ENCODE measurements around the gene SSH2. TPM values are rescaled to one million over a fixed set of nuclear protein-coding genes. Genes with fewer than 3 reads are reported as not detected.

The SSH2 gene
- total RNA-seq, 2 experiments from 2014 or later = 37.5 to 43.5 TPM

DNA sequence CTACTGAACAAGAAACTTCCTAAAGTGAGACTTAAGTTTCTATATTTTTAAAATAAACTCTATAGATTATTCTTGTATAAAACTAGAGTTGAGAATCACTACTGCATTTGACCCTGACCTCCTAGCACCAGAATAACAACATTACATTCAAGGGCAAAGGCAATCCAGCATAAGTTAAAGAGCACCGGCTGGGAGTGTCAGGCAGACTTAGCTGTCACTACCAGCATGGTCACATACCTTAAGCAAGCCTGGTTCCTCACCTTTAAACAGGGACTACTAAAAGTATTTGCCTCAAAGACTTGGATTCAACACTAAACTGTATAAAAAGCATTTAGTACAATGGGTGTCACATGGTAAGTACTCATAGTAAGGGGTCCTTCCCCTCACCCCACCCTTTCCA is 90.4 kb downstream of the SSH2 start:
- H3K9me3 Mint-ChIP-seq = no peaks in the 10 kb centered on the region
- no peak for DNase-seq
- H3K4me1 Mint-ChIP-seq (ENCODE audit: low read depth) = peaks cover 2% of the 10 kb centered on the region
- ChIA-PET POLR2A (interaction anchor here (1.9 kb wide), 1 partner anchor 10 kb away, joined by 5 read pairs; no protein-coding TSS in a partner anchor), CTCF (no interaction called here)
- TF ChIP-seq, protein P1, sequence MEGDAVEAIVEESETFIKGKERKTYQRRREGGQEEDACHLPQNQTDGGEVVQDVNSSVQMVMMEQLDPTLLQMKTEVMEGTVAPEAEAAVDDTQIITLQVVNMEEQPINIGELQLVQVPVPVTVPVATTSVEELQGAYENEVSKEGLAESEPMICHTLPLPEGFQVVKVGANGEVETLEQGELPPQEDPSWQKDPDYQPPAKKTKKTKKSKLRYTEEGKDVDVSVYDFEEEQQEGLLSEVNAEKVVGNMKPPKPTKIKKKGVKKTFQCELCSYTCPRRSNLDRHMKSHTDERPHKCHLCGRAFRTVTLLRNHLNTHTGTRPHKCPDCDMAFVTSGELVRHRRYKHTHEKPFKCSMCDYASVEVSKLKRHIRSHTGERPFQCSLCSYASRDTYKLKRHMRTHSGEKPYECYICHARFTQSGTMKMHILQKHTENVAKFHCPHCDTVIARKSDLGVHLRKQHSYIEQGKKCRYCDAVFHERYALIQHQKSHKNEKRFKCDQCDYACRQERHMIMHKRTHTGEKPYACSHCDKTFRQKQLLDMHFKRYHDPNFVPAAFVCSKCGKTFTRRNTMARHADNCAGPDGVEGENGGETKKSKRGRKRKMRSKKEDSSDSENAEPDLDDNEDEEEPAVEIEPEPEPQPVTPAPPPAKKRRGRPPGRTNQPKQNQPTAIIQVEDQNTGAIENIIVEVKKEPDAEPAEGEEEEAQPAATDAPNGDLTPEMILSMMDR (IDR thresholded peaks at IDR 0.05) = no peak
- no peak overlapping the region for H3K27ac Mint-ChIP-seq
- no peaks in the 10 kb centered on the region for H3K36me3 Mint-ChIP-seq (ENCODE audit: low read depth)
- intact Hi-C loops (cut with micrococcal nuclease) = no loop called here
- no peak overlapping the region for H3K4me3 Mint-ChIP-seq
- no peaks in the 10 kb centered on the region for H3K27me3 Mint-ChIP-seq
- ATAC-seq = no peak

DNA sequence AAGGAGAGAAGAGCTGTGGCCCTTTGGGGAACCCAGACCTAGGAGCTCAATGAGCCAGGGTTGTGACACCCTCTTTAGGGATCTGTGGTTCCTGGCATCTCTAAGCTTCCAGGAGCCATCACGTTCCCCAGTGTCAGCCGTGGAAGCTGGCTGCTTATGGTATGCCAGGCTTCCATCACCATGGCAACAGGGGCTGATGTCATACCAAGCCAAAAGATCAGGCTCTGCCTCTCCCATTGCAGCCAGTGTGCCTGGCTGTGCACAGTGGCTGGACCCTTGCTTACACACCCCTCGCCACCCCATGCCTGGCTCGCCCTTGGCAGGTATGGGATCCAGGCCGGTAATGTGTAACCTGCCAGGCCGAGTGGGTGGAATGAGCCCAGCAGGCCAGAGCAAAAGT is 91.1 kb downstream of the SSH2 start:
- intact Hi-C loops (cut with micrococcal nuclease) = no loop called here

DNA sequence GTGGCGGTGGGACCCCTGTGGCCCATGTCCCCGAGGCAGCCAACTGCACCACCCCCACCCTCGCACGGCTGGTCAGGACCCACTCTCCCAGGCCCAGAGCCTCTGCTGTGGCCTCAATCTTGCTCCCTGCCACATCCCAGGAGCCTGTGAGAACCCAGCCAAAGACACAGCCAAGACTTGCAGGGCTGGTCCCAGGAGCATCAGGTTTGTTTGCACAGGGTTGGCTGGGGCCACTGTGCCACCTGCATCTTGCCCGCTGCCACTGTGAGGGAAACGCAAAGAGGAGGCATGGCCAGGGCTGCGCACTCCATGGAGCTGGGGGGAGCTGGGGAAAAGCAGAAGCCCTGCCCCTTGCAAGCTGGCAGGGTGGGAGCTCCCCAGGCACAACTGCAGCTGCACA is 92.5 kb downstream of the SSH2 start:
- H3K27ac Mint-ChIP-seq = no peak overlapping the region
- H3K27me3 Mint-ChIP-seq = no peaks in the 10 kb centered on the region
- no peak for ATAC-seq
- no peaks in the 10 kb centered on the region for H3K36me3 Mint-ChIP-seq (ENCODE audit: low read depth)
- intact Hi-C loops (cut with micrococcal nuclease) = no loop called here
- TF ChIP-seq, protein P1 (IDR thresholded peaks at IDR 0.05) = no peak
- CTCF ChIA-PET = no interaction called here
- no peaks in the 10 kb centered on the region for H3K9me3 Mint-ChIP-seq
- no peak for DNase-seq
- H3K4me3 Mint-ChIP-seq = no peak overlapping the region
- H3K4me1 Mint-ChIP-seq (ENCODE audit: low read depth) = no peaks in the 10 kb centered on the region
- POLR2A ChIA-PET = no interaction called here

More for the DNA sequence above, 91.1 kb downstream of the SSH2 start:
- Mint-ChIP-seq H3K36me3 (ENCODE audit: low read depth) (no peaks in the 10 kb centered on the region), H3K27ac (no peak overlapping the region), H3K9me3 (no peaks in the 10 kb centered on the region), H3K27me3 (no peaks in the 10 kb centered on the region), H3K4me1 (ENCODE audit: low read depth) (no peaks in the 10 kb centered on the region), H3K4me3 (no peak overlapping the region)
- no peak for ATAC-seq
- CTCF ChIA-PET = interaction anchor here (0.8 kb wide), 1 partner anchor 16 kb away, joined by 3 read pairs; no protein-coding TSS in a partner anchor
- DNase-seq = no peak
- POLR2A ChIA-PET = interaction anchor here (1.9 kb wide), 1 partner anchor 10 kb away, joined by 5 read pairs; no protein-coding TSS in a partner anchor
- TF ChIP-seq, protein P1 (IDR thresholded peaks at IDR 0.05) = no peak

DNA sequence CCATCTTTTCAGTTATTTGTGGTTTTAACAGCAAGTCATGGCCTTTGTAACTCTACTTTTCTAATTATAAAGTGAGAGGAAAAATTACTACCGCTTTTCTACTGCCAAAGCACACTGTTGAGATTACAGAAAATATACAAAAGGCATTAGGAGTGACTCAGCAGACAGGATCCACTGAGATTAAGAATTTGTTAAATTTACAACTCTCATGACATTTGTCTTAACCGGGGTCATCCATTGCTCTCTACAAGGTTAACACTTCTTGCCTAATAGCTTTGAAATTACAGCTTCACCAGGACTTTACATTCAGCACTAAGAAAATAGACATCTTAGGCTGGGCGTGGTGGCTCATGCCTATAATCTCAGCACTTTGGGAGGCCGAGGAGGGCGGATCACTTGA is 93.4 kb downstream of the SSH2 start:
- CTCF ChIA-PET = interaction anchor here (1.4 kb wide), 1 partner anchor 29 kb away, joined by 5 read pairs; no protein-coding TSS in a partner anchor
- Mint-ChIP-seq H3K36me3 (ENCODE audit: low read depth) (peaks cover 1% of the 10 kb centered on the region), H3K4me1 (ENCODE audit: low read depth) (no peaks in the 10 kb centered on the region), H3K27ac (no peak overlapping the region), H3K4me3 (no peak overlapping the region), H3K27me3 (no peaks in the 10 kb centered on the region), H3K9me3 (no peaks in the 10 kb centered on the region)
- intact Hi-C loops (cut with micrococcal nuclease) = no loop called here
- POLR2A ChIA-PET = no interaction called here
- ATAC-seq (no peak), DNase-seq (no peak)
- TF ChIP-seq, protein P1 (IDR thresholded peaks at IDR 0.05) = no peak

DNA sequence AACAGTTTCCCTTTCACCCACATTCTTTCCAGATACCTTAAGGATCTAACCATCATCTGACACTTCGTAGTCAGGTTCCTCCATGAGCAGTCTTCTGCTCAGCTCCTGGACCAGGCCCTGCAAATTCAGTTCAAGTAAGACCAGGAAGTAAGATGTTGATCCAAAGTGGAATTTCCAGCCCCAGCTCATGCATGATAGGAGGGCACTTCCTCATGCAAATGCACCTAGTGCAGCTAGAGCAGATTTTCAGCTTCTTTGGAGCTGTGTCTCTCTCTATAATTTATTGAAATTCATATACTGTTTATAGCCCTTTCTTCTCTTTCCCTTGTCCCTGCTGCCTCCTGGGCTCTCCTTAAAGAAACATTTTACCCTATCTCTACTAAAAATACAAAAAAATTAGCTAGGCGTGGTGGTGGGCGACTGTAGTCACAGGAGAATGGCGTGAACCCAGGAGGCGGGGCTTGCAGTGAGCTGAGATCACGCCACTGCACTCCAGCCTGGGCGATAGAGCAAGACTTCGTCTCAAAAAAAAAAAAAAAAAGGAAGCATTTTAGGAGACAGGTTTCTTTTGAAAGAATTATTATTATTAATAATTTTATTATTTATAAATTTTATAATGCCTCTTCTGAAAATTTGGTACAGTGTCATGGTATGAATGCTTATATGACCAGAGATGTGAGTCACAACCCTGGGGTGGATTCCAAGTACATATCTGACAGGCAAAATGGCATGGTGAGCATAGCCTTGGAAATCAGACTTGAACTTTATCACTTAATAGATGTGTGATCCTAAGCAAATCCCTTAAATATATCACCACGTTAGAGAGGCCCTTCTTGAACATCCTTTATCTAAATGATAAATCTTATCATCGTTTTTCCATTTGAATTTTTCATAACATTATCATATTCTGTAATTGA is 94.3 kb downstream of the SSH2 start:
- TF ChIP-seq, protein P1 (IDR thresholded peaks at IDR 0.05) = no peak

More for the DNA sequence above, 94.3 kb downstream of the SSH2 start:
- no peak for ATAC-seq
- Mint-ChIP-seq H3K4me3 (no peak overlapping the region), H3K27ac (no peak overlapping the region), H3K4me1 (ENCODE audit: low read depth) (peaks cover 4% of the 10 kb centered on the region), H3K27me3 (no peaks in the 10 kb centered on the region), H3K9me3 (no peaks in the 10 kb centered on the region), H3K36me3 (ENCODE audit: low read depth) (peaks cover 1% of the 10 kb centered on the region)
- POLR2A ChIA-PET = no interaction called here
- no peak for DNase-seq
- intact Hi-C loops (cut with micrococcal nuclease) = no loop called here
- CTCF ChIA-PET = interaction anchor here (1.4 kb wide), 1 partner anchor 28 kb away, joined by 5 read pairs; no protein-coding TSS in a partner anchor
